ENCODE data around the gene LORICRIN. TPM values are rescaled to one million over a fixed set of nuclear protein-coding genes. Genes with fewer than 3 reads are reported as not detected.

Gene LORICRIN
- total and polyA plus RNA-seq, 9 of the 15 experiments (the other 6 are each of a cell fraction or from before 2014, with no cell fraction given) = not detected

DNA sequence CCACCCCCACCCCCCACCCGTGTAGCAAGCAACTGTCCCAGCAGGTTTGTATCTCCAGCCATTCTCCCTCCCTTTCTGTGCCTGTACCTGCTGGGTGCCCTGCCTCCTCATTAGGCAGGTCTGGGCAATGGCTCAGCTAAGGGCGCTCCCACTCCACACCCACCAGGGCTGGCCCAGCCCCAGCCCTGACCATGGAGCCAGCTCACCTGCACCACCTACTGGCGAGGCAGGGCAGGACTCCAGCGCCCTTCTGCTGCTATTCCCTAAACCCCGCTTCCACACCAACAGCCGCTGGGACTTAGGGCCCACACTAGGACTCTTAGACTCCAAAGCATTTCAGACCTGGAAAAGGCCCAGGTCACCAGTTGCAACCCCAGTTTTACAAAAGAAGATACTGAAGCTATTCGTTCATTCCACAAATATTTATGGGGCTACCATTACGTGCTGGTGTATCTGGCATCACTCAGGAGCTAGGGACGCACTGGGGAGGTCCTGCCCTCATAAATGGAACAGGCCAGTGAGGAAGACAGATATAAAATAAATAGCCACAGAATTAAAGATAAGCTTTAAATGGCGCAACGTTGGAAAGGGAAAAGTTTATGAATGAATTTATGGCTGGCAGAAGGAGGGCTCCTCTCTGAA is 29.3 kb downstream of the LORICRIN start:
- H3K9ac ChIP-seq (ENCODE audit: insufficient read depth in 1 of 2, low read depth in 2 of 2, low read length in 2 of 2) = no peak overlapping the region
- H3K27me3 ChIP-seq (ENCODE audit: control insufficient read depth in 2 of 2, insufficient read depth in 2 of 2, low read length in 2 of 2) = peaks cover 3 to 27% of the 10 kb centered on the region in 2 experiments; a peak in 4 of 5 replicates
- H3K9me3 ChIP-seq (replicated peaks; ENCODE audit: control insufficient read depth, insufficient read depth, low read depth, low read length) = no peaks in the 10 kb centered on the region
- peak; percentile 100 for ATAC-seq
- ChIA-PET POLR2A (interaction anchor here (0.5 to 0.9 kb wide), 6 partner anchors 9 to 903 kb away, joined by 3 to 4 read pairs (median 3); partner anchors contain the start of gene TPM3), CTCF (ENCODE audit: low intra/inter-chr PET ratio) (interaction anchor here (0.5 kb wide), 1 partner anchor 27 kb away, joined by 6 read pairs; no protein-coding TSS in a partner anchor)
- no peaks in the 10 kb centered on the region for H3K79me2 ChIP-seq (ENCODE audit: control insufficient read depth, insufficient read depth, low read length)
- peaks cover 0 to 12% of the 10 kb centered on the region in 2 experiments; a peak in 2 of 5 replicates for H3K4me1 ChIP-seq (replicated peaks in 1 of 2; ENCODE audit: control insufficient read depth in 2 of 2, insufficient read depth in 2 of 2, low read length in 2 of 2)
- H3K4me3 ChIP-seq = no peak overlapping the region
- peak; percentile 85 for FAIRE-seq
- intact Hi-C loops (cut with micrococcal nuclease) (no loop called here), in situ Hi-C loops (cut with MboI) (no loop called here)
- H3K36me3 ChIP-seq (ENCODE audit: control insufficient read depth, insufficient read depth, low read length) = no peaks in the 10 kb centered on the region
- no peak overlapping the region for H3K4me2 ChIP-seq (ENCODE audit: insufficient read depth, low read length)
- BruUV-seq (replicated peaks) = no TSS peak
- DNase-seq (ENCODE audit: extremely low read depth in 1 of 4, low spot score in 3 of 4) = peak; percentile 65 to 85 (median 81)
- 6% methylated on average over 11 of the region's 11 CpGs for WGBS (ENCODE audit: insufficient coverage, low coverage, missing lambda C conversion rate)
- no peak overlapping the region for H3K27ac ChIP-seq (ENCODE audit: extremely low read depth, low read depth, low read length)
- no peak overlapping the region for H2AFZ ChIP-seq (ENCODE audit: low read depth, low read length)
- H3K9me1 ChIP-seq (ENCODE audit: control insufficient read depth, insufficient read depth, low read length) = no peaks in the 10 kb centered on the region
- H4K20me1 ChIP-seq (replicated peaks; ENCODE audit: control insufficient read depth, insufficient read depth, low read length) = no peaks in the 10 kb centered on the region
- TF ChIP-seq GATA2 (CRISPR knock-in tag; IDR thresholded peaks at IDR 0.05) = no peak
- no peak for TF ChIP-seq NBN (IDR thresholded peaks at IDR 0.05; ENCODE audit: low read depth)
- TF ChIP-seq RB1 (IDR thresholded peaks at IDR 0.05; ENCODE audit: low read depth) = peak; percentile 35; the same call in 1 of the 2 replicates
- TF ChIP-seq SRSF3 (IDR thresholded peaks at IDR 0.05; ENCODE audit: insufficient read depth, low read length) = no peak
- 0 out of 2 replicates have a peak, but pooled peaks have one; percentile 22 for TF ChIP-seq SMC3 (conservative IDR thresholded peaks at IDR 0.05; ENCODE audit: insufficient read depth, low read depth, low read length)
- no peak for TF ChIP-seq KDM1A (IDR thresholded peaks at IDR 0.05)
- TF ChIP-seq EGR1 (conservative IDR thresholded peaks at IDR 0.05) = 0 out of 2 replicates have a peak, but pooled peaks have one; percentile 14
- TF ChIP-seq, protein P1, sequence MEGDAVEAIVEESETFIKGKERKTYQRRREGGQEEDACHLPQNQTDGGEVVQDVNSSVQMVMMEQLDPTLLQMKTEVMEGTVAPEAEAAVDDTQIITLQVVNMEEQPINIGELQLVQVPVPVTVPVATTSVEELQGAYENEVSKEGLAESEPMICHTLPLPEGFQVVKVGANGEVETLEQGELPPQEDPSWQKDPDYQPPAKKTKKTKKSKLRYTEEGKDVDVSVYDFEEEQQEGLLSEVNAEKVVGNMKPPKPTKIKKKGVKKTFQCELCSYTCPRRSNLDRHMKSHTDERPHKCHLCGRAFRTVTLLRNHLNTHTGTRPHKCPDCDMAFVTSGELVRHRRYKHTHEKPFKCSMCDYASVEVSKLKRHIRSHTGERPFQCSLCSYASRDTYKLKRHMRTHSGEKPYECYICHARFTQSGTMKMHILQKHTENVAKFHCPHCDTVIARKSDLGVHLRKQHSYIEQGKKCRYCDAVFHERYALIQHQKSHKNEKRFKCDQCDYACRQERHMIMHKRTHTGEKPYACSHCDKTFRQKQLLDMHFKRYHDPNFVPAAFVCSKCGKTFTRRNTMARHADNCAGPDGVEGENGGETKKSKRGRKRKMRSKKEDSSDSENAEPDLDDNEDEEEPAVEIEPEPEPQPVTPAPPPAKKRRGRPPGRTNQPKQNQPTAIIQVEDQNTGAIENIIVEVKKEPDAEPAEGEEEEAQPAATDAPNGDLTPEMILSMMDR (IDR thresholded peaks at IDR 0.05 in 2 of 3, conservative IDR thresholded peaks at IDR 0.05 in 1 of 3; ENCODE audit: insufficient read depth in 2 of 3, low read depth in 1 of 3, low read length in 3 of 3) = peak; percentile 74 to 91 (median 81)
- TF ChIP-seq MCM2 (IDR thresholded peaks at IDR 0.05; ENCODE audit: low read depth) = no peak
- peak; percentile 28; the same call in 1 of the 2 replicates for TF ChIP-seq REST (IDR thresholded peaks at IDR 0.05; ENCODE audit: borderline replicate concordance)
- no peak for TF ChIP-seq REST (CRISPR knock-in tag; IDR thresholded peaks at IDR 0.05; ENCODE audit: low read depth)
- TF ChIP-seq POLR2AphosphoS2 (IDR thresholded peaks at IDR 0.05; ENCODE audit: low read length) = no peak
- no peak for TF ChIP-seq EZH2 (IDR thresholded peaks at IDR 0.05; ENCODE audit: borderline replicate concordance, low read depth, low read length)
